Heart left ventricle (tissue), 13 donors: Measurements from ENCODE around the gene CTNND1.

ENCODE experiments used
- CTCF ChIP-seq, 12 donors: fragments of 200-600 bp; sonication (generic) in 4 of 12; IDR thresholded peaks; one replicate each; pipeline versions ENCODE4 v1.5.0 to v1.8.0; 2018 to 2022; ENCODE audit warnings: antibody characterized with exemption in 12 of 12, mild to moderate bottlenecking in 5 of 12
- POLR2A ChIP-seq, 2 donors: fragments of 450-650 bp; IDR thresholded peaks; one replicate each; pipeline ENCODE4 v1.6.1; 2017; ENCODE audit warnings: antibody characterized with exemption in 2 of 2, mild to moderate bottlenecking in 2 of 2, moderate library complexity in 2 of 2
- donor health status: ischemic (EF 13 %, LVEDD 7.1; RV severe dilation, severe dysfunction).
- donor health status: DM: no; HTN: yes; CAD: no.
- donor health status: DM: no; HTN: no; CAD: no.
- donor health status: ischemic (EF 25% LVEDD 6.9; RV normal size, moderate dysfunction).
- donor health status: ischemic (EF 25% LVEDD 5.7; RV mildly dilated, moderate dysfunction).
- donor health status: ischemic (EF 35%, LVEDD 5.7; RV mildly dilated, moderate dysfunction).
- donor health status: nonischemic (EF 11% LVEDD 7.7; RV severe dilation, severe dysfunction).
- donor health status: DM: yes; HTN: yes; CAD: no.
- donor health status: PGD.
- donor health status: ischemic (EF 29% LVEDD 5.4; RV normal size, mild dysfunction).
- donor health status: nonischemic (EF 23%, LVEDD 6.1; RV moderate dilation, normal function).

- no peak for TF ChIP-seq CTCF (IDR thresholded peaks at IDR 0.05)
- TF ChIP-seq POLR2A (IDR thresholded peaks at IDR 0.05), result no peak
Observed at GRCh38 chr11:57801183-57801485, 39.5 kb downstream of the CTNND1 start.
